PC-3 (cell line): ENCODE results near the gene AGPAT3.

ENCODE experiments used
- EZH2 ChIP-seq: fragments of 300-600 bp; sonication (generic); IDR thresholded peaks from one replicate; pipeline ENCODE4 v1.6.1; 2017; ENCODE audit warnings: antibody characterized with exemption, mild to moderate bottlenecking, low read length; ENCODE audit not compliant: unreplicated experiment
- EZH2phosphoT487 ChIP-seq: fragments of 300-600 bp; sonication (generic); IDR thresholded peaks from 2 replicates; pipeline ENCODE4 v1.6.1; 2018; ENCODE audit warnings: mild to moderate bottlenecking, antibody characterized with exemption, low read length, borderline replicate concordance
- TF ChIP-seq, protein P1 (sequence below): fragments of 300-600 bp; sonication (generic); conservative IDR thresholded peaks from 2 replicates; pipeline ENCODE4 v1.5.1; 2017; ENCODE audit warnings: antibody characterized with exemption, low read depth, mild to moderate bottlenecking, low read length

- TF ChIP-seq, protein P1, sequence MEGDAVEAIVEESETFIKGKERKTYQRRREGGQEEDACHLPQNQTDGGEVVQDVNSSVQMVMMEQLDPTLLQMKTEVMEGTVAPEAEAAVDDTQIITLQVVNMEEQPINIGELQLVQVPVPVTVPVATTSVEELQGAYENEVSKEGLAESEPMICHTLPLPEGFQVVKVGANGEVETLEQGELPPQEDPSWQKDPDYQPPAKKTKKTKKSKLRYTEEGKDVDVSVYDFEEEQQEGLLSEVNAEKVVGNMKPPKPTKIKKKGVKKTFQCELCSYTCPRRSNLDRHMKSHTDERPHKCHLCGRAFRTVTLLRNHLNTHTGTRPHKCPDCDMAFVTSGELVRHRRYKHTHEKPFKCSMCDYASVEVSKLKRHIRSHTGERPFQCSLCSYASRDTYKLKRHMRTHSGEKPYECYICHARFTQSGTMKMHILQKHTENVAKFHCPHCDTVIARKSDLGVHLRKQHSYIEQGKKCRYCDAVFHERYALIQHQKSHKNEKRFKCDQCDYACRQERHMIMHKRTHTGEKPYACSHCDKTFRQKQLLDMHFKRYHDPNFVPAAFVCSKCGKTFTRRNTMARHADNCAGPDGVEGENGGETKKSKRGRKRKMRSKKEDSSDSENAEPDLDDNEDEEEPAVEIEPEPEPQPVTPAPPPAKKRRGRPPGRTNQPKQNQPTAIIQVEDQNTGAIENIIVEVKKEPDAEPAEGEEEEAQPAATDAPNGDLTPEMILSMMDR, result no peak
- TF ChIP-seq EZH2phosphoT487 (no peak), EZH2 (no peak)
Measured at GRCh38 chr21:43818685-43819084, 46.3 kb upstream of the AGPAT3 start.
